Measurements from ENCODE around the gene UST. TPM values are rescaled to one million over a fixed set of nuclear protein-coding genes. Genes with fewer than 3 reads are reported as not detected.

The UST gene
- total RNA-seq, 2 donors from 2014 or later = 15.3 to 16.3 TPM

GRCh38 chr6:148924226-148925012 is 177.6 kb downstream of the UST start:
- Mint-ChIP-seq H3K27me3 (ENCODE audit: insufficient read depth) (no peaks in the 10 kb centered on the region), H3K36me3 (ENCODE audit: low read depth) (peaks cover 8% of the 10 kb centered on the region), H3K4me1 (peaks cover 36% of the 10 kb centered on the region), H3K27ac (peak overlapping the region; percentile 62), H3K9me3 (no peaks in the 10 kb centered on the region), H3K4me3 (no peak overlapping the region)
- Histone ChIP-seq H3K36me3 (ENCODE audit: control insufficient read depth, insufficient read depth, low read length) (no peaks in the 10 kb centered on the region), H3K9ac (ENCODE audit: extremely low read depth, low read length, poor library complexity, severe bottlenecking) (no peak overlapping the region), H3K4me1 (ENCODE audit: control insufficient read depth, insufficient read depth, low read length) (peaks cover 6% of the 10 kb centered on the region), H3K9me3 (ENCODE audit: control insufficient read depth, low read length) (no peaks in the 10 kb centered on the region), H3K27me3 (ENCODE audit: control insufficient read depth, insufficient read depth, low read length, poor library complexity, severe bottlenecking) (no peaks in the 10 kb centered on the region), H3K27ac (ENCODE audit: low read depth, low read length) (no peak overlapping the region), H3K4me3 (ENCODE audit: low read length) (peak overlapping the region; percentile 17)
- peak; percentile 67 for DNase-seq
- WGBS, 2 experiments (ENCODE audit: insufficient coverage in 1 of 2, insufficient read length in 1 of 2) = 62 to 65% methylated on average over 5 to 8 of the region's 8 CpGs
- TF ChIP-seq, protein P1, sequence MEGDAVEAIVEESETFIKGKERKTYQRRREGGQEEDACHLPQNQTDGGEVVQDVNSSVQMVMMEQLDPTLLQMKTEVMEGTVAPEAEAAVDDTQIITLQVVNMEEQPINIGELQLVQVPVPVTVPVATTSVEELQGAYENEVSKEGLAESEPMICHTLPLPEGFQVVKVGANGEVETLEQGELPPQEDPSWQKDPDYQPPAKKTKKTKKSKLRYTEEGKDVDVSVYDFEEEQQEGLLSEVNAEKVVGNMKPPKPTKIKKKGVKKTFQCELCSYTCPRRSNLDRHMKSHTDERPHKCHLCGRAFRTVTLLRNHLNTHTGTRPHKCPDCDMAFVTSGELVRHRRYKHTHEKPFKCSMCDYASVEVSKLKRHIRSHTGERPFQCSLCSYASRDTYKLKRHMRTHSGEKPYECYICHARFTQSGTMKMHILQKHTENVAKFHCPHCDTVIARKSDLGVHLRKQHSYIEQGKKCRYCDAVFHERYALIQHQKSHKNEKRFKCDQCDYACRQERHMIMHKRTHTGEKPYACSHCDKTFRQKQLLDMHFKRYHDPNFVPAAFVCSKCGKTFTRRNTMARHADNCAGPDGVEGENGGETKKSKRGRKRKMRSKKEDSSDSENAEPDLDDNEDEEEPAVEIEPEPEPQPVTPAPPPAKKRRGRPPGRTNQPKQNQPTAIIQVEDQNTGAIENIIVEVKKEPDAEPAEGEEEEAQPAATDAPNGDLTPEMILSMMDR (conservative IDR thresholded peaks at IDR 0.05) = no peak

DNA sequence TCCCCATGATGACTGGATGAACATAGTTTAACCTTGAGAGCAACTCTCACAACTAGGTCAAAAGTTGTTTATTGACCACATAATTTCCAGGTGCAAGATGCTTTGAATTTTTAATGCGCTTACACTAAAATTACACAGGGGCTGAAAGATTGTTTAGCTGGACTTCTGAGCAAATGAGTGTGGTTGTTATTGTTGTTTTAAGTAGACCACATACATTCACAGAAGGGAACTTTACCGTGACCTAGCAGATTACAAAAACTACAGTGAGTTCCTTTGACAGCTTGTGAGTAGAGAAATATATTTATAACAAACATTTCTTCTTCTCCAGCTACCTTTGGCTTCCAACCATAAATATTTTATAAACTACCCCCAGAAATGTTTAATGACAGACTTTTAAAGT is 178.9 kb downstream of the UST start:
- no peaks in the 10 kb centered on the region for H3K36me3 Mint-ChIP-seq (ENCODE audit: low read depth)
- no peak overlapping the region for H3K27ac Mint-ChIP-seq
- Histone ChIP-seq H3K4me3 (ENCODE audit: low read length) (no peak overlapping the region), H3K27ac (ENCODE audit: low read depth, low read length) (no peak overlapping the region), H3K9me3 (ENCODE audit: control insufficient read depth, low read length) (no peaks in the 10 kb centered on the region), H3K9ac (ENCODE audit: extremely low read depth, low read length, poor library complexity, severe bottlenecking) (no peak overlapping the region), H3K4me1 (ENCODE audit: control insufficient read depth, insufficient read depth, low read length) (peaks cover 6% of the 10 kb centered on the region), H3K27me3 (ENCODE audit: control insufficient read depth, insufficient read depth, low read length, poor library complexity, severe bottlenecking) (no peaks in the 10 kb centered on the region), H3K36me3 (ENCODE audit: control insufficient read depth, insufficient read depth, low read length) (no peaks in the 10 kb centered on the region)
- peaks cover 29% of the 10 kb centered on the region for H3K4me1 Mint-ChIP-seq
- H3K27me3 Mint-ChIP-seq (ENCODE audit: insufficient read depth) = no peaks in the 10 kb centered on the region
- 88% methylated on average over 1 of the region's 2 CpGs; no CpG with 5 or more reads in 1 of the 2 experiments for WGBS, 2 experiments (ENCODE audit: insufficient coverage in 1 of 2, insufficient read length in 1 of 2)
- H3K4me3 Mint-ChIP-seq = no peak overlapping the region
- TF ChIP-seq, protein P1 (conservative IDR thresholded peaks at IDR 0.05) = no peak
- DNase-seq = no peak
- H3K9me3 Mint-ChIP-seq = no peaks in the 10 kb centered on the region

DNA sequence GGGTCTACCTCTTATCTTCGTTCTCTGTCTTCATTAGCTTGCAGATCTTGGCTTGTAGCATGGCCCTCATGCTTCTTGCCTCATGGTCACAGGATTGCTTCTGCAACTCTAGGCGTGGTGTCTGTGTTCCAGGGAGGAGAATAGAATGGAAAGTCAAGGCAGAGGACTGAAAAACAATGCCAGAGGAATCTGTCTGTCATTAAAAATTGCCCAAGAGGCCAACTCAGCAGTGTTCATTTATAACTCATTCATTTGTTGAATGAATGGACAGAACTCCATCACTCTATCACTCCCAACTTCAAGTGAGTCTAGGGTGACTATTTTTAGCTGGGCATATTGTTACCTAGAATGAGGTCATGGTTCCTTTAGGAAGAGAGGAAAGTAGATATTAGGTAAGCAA is 179.6 kb downstream of the UST start:
- H3K9me3 ChIP-seq (ENCODE audit: control insufficient read depth, low read length) = no peaks in the 10 kb centered on the region
- no peak for DNase-seq
- Mint-ChIP-seq H3K9me3 (no peaks in the 10 kb centered on the region), H3K36me3 (ENCODE audit: low read depth) (no peaks in the 10 kb centered on the region), H3K27ac (no peak overlapping the region), H3K4me3 (no peak overlapping the region), H3K27me3 (ENCODE audit: insufficient read depth) (no peaks in the 10 kb centered on the region), H3K4me1 (peaks cover 27% of the 10 kb centered on the region)
- TF ChIP-seq, protein P1 (conservative IDR thresholded peaks at IDR 0.05) = no peak
- WGBS, 2 experiments (ENCODE audit: insufficient coverage in 1 of 2, insufficient read length in 1 of 2) = 93 to 95% methylated on average over 2 of the region's 2 CpGs
- H3K4me3 ChIP-seq (ENCODE audit: low read length) = no peak overlapping the region
- H3K9ac ChIP-seq (ENCODE audit: extremely low read depth, low read length, poor library complexity, severe bottlenecking) = no peak overlapping the region
- no peaks in the 10 kb centered on the region for H3K27me3 ChIP-seq (ENCODE audit: control insufficient read depth, insufficient read depth, low read length, poor library complexity, severe bottlenecking)
- H3K36me3 ChIP-seq (ENCODE audit: control insufficient read depth, insufficient read depth, low read length) = no peaks in the 10 kb centered on the region
- no peak overlapping the region for H3K27ac ChIP-seq (ENCODE audit: low read depth, low read length)
- H3K4me1 ChIP-seq (ENCODE audit: control insufficient read depth, insufficient read depth, low read length) = peaks cover 6% of the 10 kb centered on the region
